Measurements from ENCODE around the gene ESPN. TPM values are rescaled to one million over a fixed set of nuclear protein-coding genes. Genes with fewer than 3 reads are reported as not detected.

The ESPN gene
- total and polyA plus RNA-seq, 10 of the 15 experiments (the other 5 are each of a cell fraction or from before 2014, with no cell fraction given) = 0.18 to 0.71 (median 0.59) TPM; not detected in 7

DNA sequence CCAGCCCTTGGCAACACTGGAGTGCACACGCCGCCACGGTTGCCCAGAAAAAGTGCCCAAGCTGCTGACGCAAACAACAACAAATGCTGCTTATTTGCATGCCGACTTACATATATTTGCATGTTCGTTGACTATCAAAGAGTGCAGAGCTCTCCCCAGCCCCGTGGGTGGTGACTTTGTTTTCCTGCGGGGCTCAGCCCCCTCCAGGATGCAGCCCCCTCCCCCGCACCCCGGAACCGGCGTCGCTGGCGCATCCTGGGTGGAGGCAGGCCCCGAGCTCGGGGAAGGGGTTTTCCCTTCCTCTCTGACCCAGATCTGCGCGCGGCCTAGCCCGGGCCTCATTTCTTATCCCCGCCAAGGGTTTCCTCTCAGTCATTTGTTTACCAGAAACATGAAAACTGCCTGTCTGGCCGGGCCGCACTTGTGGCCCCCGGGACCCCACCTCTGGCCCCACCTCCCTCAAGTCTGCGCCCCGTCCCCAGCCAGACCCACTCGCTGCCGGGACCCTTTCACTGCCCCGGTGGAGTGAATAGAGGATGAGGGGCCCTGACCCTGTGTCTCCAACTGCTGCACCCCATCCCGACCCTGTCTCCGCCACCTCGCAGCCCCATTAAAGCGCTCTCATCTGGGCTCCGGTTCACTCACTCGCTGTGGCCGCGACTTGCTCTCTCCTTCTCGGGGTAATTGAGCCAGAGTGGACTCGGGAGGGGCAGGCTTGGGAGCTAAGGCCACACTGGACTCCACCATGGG lies 35.9 kb downstream of the ESPN start:
- in situ Hi-C loops (cut with MboI) = no loop called here
- POLR2A ChIA-PET = no interaction called here
- no peaks in the 10 kb centered on the region for H3K9me3 ChIP-seq (replicated peaks; ENCODE audit: control insufficient read depth, insufficient read depth, low read length)
- FAIRE-seq (no peak), ATAC-seq (peak; percentile 67), DNase-seq (ENCODE audit: low read depth, low spot score) (no peak)
- intact Hi-C loops (cut with micrococcal nuclease; ENCODE audit: unreplicated experiment) = loop anchor here (1.0 kb wide), 1 partner anchor 12 kb away; no protein-coding TSS in a partner anchor
- no TSS peak for BruUV-seq (replicated peaks)
- no peaks in the 10 kb centered on the region; the same call in 1 of the 2 replicates for H3K4me1 ChIP-seq (ENCODE audit: control insufficient read depth, insufficient read depth, low read length)
- H3K79me2 ChIP-seq (ENCODE audit: control insufficient read depth, insufficient read depth, low read length) = no peaks in the 10 kb centered on the region
- peak overlapping the region; percentile 54 for H3K4me2 ChIP-seq (ENCODE audit: control insufficient read depth, insufficient read depth)
- peaks cover 1 to 4% of the 10 kb centered on the region in 2 experiments; a peak in 2 of 4 replicates for H3K27me3 ChIP-seq (replicated peaks in 1 of 2; ENCODE audit: control insufficient read depth in 2 of 2, insufficient read depth in 2 of 2, low read length in 1 of 2)
- no peak overlapping the region for H3K9ac ChIP-seq (ENCODE audit: control insufficient read depth, insufficient read depth, low read length)
- RAD21 ChIA-PET (ENCODE audit: unreplicated experiment) = interaction anchor here (0.7 kb wide), 1 partner anchor 333 kb away, joined by 3 read pairs; no protein-coding TSS in a partner anchor
- no peak for TF ChIP-seq ETV6 (conservative IDR thresholded peaks at IDR 0.05 in 1 of 2, IDR thresholded peaks at IDR 0.05 in 1 of 2; ENCODE audit: borderline replicate concordance in 1 of 2, low read depth in 1 of 2)
- TF ChIP-seq DPF2 (IDR thresholded peaks at IDR 0.05) = no peak
- no peak for TF ChIP-seq SKIL (IDR thresholded peaks at IDR 0.05; ENCODE audit: low read depth, poor library complexity, severe bottlenecking)
- TF ChIP-seq EGR1 (IDR thresholded peaks at IDR 0.05; ENCODE audit: borderline replicate concordance in 1 of 2, low read depth in 2 of 2, low read length in 2 of 2) = 0 out of 3 replicates have a peak, but pooled peaks of 1 of the 2 experiments have one; percentile 32
- no peak for TF ChIP-seq NFYB (IDR thresholded peaks at IDR 0.05; ENCODE audit: insufficient read depth, low read depth, low read length)
- peak; percentile 88; the same call in 2 of the 3 replicates for TF ChIP-seq POU2F2 (IDR thresholded peaks at IDR 0.05; ENCODE audit: borderline replicate concordance, low read depth, low read length)
- no peak for TF ChIP-seq PML (IDR thresholded peaks at IDR 0.05; ENCODE audit: low read length)
- CTCF ChIA-PET = interaction anchor here (0.9 to 1.2 kb wide), 4 partner anchors 12 to 115 kb away, joined by 3 to 5 read pairs (median 4); no protein-coding TSS in a partner anchor
- no peaks in the 10 kb centered on the region for H3K36me3 ChIP-seq (ENCODE audit: control insufficient read depth in 2 of 2, insufficient read depth in 2 of 2, low read length in 1 of 2)
- H3K27ac ChIP-seq (ENCODE audit: control insufficient read depth, insufficient read depth) = no peak overlapping the region
- SMC1A ChIA-PET (ENCODE audit: uncharacterized antibody, unreplicated experiment) = interaction anchor here (0.6 kb wide), 1 partner anchor 88 kb away, joined by 3 read pairs; no protein-coding TSS in a partner anchor
- H2AFZ ChIP-seq (ENCODE audit: control insufficient read depth, low read depth, low read length) = no peak overlapping the region
- 23% methylated on average over 35 of the region's 39 CpGs for WGBS (ENCODE audit: insufficient coverage, insufficient replicate concordance, low lambda C conversion rate, missing lambda C conversion rate)
- H4K20me1 ChIP-seq (ENCODE audit: control insufficient read depth, insufficient read depth) = no peaks in the 10 kb centered on the region
- peak overlapping the region; percentile 27; the same call in 1 of the 2 replicates for H3K4me3 ChIP-seq

Measured in GM12878 (cell line).